ENCODE data around the gene ADGRB2.

DNA sequence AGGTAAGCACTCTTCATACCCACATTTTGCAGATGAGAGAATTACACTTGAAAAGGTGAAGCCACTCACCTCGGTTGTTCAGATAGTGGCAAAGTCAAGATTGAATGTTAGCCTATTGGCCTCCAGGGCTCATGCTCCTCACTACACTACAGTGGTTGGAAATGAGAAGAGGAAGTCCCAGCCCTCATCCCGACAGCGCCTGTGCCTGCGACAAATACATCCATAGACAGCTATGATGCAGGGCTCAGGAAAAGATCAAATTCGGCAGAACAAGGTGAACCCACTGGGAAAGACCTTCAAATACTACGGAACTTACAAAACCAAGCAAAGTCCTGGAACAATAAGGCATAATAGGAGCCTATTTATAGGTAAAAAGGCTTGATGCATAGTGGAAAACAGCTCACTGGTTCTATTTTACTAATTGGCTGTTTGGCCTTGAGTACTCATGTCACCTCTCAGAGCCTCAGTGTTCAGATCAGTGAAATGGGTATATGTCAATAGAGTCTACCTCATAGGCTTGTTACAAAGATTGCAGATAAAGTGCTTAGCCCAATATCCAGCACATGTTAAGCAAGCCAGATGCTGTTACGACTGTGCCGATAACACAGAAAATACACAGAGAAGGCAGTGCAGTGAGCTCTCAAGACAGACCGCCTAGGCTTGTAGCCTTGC is 48.2 kb upstream of the ADGRB2 start:
- TF ChIP-seq POLR2AphosphoS5 (IDR thresholded peaks at IDR 0.05; ENCODE audit: low read depth, low read length) (no peak), POLR2A (IDR thresholded peaks at IDR 0.05; ENCODE audit: low read depth, low read length) (no peak)

Measured in GM12892 (cell line).